D721Med (cell line): ENCODE data around the gene INPP5A.

Experiments
- DNase-seq: peaks from one replicate; pipeline ENCODE4 v3.0.0; 2011; ENCODE audit warnings: low spot score; ENCODE audit not compliant: insufficient read length
- FAIRE-seq: peaks from 2 replicates; lab custom pipeline; 2011; peaks lifted over from hg19 to GRCh38; lab: Jason Lieb, UNC
- TF ChIP-seq, protein P1 (sequence below): IDR thresholded peaks from 2 replicates; pipeline ENCODE4 v1.5.1; 2012; ENCODE audit warnings: mild to moderate bottlenecking, control low read depth; ENCODE audit not compliant: insufficient read depth; ENCODE audit errors: missing control alignments

Gene INPP5A

DNA sequence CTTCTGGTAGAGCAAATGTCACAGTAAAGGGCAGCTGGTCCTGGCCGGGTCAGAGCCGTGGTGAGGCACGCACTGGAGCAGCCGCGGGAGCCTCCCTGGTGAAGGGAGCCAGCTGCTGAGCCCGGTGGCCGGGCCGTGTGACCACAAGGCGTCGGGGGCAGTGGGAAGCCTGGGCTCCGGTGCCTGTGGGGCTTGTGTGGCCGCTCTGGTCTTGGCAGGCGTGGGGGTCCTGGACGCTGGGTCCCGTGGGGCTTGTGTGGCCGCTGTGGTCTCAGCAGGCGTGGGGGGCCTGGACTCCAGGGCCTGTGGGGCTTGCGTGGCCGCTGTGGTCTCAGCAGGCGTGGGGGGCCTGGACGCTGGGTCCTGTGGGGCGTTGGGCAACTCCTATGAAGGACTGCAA, 191.2 kb downstream of the INPP5A start:
- FAIRE-seq = no peak
- DNase-seq = no peak
- TF ChIP-seq, protein P1, sequence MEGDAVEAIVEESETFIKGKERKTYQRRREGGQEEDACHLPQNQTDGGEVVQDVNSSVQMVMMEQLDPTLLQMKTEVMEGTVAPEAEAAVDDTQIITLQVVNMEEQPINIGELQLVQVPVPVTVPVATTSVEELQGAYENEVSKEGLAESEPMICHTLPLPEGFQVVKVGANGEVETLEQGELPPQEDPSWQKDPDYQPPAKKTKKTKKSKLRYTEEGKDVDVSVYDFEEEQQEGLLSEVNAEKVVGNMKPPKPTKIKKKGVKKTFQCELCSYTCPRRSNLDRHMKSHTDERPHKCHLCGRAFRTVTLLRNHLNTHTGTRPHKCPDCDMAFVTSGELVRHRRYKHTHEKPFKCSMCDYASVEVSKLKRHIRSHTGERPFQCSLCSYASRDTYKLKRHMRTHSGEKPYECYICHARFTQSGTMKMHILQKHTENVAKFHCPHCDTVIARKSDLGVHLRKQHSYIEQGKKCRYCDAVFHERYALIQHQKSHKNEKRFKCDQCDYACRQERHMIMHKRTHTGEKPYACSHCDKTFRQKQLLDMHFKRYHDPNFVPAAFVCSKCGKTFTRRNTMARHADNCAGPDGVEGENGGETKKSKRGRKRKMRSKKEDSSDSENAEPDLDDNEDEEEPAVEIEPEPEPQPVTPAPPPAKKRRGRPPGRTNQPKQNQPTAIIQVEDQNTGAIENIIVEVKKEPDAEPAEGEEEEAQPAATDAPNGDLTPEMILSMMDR = no peak

- TF ChIP-seq, protein P1 = no peak
- no peak for DNase-seq
- no peak for FAIRE-seq
Observed at GRCh38 chr10:132729810-132730572, 192.4 kb downstream of the INPP5A start.

DNA sequence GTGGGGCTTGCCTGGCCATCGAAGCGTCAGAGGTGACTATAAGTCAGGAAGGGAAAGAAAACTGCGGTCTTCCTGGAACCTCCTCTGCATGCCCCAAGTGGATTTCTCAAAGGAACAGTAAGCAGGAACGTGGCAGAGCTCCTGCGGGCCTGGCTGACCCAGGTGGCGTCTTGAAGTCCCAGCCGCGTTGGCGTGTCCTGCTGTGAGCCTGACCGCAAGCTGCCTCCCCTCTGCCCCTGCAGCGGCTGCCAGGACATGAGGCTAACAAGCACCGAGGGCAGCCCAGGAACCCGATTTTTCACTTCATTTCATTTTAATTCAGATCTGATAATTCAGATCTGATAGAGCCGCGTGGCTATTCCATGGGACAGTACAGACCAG, 193.0 kb downstream of the INPP5A start:
- TF ChIP-seq, protein P1 = no peak
- DNase-seq = no peak
- FAIRE-seq = no peak

DNA sequence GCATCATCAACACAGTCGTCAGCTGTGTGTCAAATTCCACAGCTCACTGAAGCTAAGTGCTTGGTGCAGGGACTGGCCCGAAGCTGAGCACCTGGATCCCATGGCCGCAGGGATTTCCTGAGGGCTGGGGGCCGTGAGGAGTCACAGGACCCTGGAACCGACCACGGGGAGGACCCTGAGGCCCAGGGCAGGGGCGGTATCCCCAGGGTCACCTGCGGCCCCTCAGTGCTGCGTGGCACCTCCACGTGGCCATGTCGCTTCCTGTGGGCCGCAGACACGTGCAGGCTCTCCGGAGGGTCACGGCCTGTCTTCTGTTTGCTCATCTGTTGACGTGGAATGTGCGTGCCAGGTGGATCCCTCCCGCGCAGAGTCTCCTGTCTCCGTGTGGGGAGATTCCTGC, 194.9 kb downstream of the INPP5A start:
- no peak for DNase-seq
- TF ChIP-seq, protein P1 = no peak
- no peak for FAIRE-seq

DNA sequence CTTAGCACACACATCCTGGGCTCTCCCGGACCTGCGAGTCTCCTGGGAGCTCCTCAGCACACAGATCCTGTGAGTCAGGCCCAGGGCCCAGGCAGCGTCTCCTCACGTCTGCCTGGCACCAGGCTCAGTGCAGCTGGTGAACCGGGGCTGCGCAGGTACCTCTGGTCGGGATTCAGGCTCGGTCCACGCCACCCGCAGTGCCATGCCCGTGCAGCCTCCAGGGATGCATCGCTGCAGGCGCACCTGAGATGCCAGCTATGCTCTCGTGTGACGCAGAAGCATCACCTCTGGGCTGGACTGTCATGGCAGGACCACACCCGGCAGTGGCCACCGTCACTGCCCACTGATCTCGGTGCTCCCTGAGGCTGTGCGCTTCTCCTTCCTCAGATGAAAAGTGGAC, 196.3 kb downstream of the INPP5A start:
- TF ChIP-seq, protein P1 = no peak
- FAIRE-seq (no peak), DNase-seq (no peak)

- DNase-seq (no peak), FAIRE-seq (no peak)
- TF ChIP-seq, protein P1 = no peak
Observed at GRCh38 chr10:132735341-132735775, 197.8 kb downstream of the INPP5A start.

GRCh38 chr10:132735923-132736391, 198.4 kb downstream of the INPP5A start:
- TF ChIP-seq, protein P1 = no peak
- FAIRE-seq (no peak), DNase-seq (no peak)
